CD4-positive, alpha-beta T cell treated with Interleukin-4 for 1 hour (primary cell): Measurements from ENCODE around the gene SH3PXD2B.
"Not testable (repeated sequence)": the region's sequence is repeated elsewhere in the genome, so short reads cannot be mapped to it uniquely, and the experiment has no call there.

Experiments
- DNase-seq, 2 donors: peaks; one replicate each; pipeline ENCODE4 v3.0.0-alpha.2; 2020 to 2022

Gene SH3PXD2B

DNA sequence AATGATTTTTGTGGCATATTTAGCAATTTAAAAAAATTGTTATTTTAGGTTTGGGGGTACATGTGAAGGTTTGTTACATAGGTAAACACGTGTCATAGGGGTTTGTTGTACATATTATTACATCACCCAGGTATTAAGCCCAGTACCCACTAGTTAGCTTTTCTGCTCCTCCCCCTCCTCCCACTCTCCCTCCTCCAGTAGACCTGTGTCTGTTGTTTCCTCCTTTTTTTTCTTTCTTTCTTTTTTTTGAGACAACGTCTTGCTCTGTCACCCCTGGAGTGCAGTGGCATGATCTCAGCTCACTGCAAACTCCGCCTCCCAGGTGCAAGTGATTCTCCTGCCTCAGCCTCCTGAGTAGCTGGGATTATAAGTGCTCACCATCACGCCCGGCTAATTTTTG lies 162.5 kb downstream of the SH3PXD2B start:
- not testable (repeated sequence) for DNase-seq

DNA sequence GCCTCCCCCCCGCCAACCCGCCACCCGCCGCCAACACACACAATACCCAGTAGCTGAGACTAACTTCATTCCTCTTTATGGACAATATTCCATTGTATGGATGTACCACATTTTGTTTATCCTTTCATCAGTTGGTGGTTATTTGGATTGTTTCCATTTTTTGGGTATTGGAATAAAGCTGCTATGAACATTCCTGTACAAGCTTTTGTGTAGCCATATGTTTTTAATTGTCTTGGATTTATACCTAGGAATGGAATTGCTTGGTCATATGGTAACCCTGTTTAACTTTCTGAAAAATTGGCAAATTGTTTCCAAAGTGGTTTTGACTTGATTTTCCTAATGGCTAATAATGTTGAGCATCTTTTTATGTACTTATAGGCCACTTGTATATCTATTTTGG lies 165.9 kb downstream of the SH3PXD2B start:
- DNase-seq = no peak

DNA sequence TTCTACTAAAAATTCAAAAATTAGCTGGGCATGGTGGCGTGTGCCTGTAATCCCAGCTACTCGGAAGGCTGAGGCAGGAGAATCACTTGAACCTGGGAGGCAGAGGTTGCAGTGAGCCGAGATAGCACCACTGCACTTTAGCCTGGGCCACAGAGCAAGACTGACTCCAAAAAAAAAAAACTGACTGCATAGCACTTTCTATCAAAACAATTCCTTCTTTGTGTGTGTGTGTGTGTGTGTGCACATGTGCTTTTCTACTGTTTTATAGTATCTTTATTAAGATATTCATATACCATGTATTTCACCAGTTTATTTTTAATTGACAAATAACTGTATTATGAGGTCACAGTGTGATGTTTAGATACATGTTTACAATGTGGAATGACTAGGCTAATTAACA lies 167.2 kb downstream of the SH3PXD2B start:
- not testable (repeated sequence) for DNase-seq

DNA sequence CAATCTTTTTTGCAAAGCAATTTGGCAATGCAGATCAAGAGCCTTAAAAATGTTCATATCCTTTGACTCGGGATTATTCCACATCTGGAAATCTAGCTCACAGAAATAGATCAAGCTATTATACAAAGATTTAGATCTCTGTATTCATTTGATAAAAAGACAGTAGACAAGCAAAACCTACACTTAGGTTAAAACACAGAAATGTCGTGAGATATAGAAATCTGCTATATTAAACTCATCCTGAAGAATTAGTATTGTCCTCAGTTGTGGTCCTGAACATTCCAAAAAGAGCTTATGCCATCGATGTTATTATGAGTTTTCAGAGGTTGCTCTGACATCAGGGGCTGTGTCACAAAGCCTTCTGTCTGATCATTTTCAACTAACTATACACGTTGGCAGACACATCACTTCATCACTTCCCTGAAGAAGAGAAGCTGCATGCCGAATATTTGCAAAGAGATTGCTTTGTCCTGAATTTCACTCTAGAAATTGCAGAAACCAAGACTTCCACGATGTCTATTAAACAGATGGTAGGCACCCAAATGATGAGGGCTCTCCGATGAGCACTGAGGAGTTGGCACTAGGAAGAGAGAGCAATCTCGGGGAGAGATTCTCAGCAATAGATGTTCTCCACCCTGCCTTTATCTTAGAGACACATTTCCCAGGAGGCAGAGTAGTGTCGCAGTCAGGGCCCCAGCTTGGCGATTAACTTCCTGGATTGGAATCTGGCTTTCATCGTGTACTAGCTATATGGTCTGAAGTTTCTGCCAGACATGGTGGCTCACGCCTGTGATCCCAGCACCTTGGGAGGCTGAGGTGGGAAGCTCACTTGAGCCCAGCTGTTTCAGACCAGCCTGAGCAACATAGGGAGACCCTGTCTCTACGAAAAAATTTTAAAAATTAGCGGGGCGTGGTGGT lies 168.8 kb downstream of the SH3PXD2B start:
- no peak for DNase-seq

DNA sequence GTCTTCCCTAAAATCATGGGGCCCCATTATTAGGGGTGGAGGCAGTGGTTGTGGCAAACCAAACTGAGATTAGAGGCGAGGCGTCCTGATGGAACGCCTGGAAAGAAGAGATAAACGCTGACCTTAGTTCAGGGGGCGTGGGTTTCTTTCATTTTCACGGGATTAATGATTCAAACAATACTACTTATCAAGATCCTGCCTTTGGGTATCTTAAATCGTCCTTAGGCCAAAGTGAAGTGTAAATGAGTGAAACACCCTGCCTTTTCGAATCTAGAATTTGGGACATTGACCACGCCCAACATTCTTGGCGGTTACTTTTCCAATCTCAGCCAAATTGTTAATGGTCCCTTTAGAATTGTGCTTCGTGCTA lies 169.7 kb downstream of the SH3PXD2B start:
- DNase-seq = no peak

DNA sequence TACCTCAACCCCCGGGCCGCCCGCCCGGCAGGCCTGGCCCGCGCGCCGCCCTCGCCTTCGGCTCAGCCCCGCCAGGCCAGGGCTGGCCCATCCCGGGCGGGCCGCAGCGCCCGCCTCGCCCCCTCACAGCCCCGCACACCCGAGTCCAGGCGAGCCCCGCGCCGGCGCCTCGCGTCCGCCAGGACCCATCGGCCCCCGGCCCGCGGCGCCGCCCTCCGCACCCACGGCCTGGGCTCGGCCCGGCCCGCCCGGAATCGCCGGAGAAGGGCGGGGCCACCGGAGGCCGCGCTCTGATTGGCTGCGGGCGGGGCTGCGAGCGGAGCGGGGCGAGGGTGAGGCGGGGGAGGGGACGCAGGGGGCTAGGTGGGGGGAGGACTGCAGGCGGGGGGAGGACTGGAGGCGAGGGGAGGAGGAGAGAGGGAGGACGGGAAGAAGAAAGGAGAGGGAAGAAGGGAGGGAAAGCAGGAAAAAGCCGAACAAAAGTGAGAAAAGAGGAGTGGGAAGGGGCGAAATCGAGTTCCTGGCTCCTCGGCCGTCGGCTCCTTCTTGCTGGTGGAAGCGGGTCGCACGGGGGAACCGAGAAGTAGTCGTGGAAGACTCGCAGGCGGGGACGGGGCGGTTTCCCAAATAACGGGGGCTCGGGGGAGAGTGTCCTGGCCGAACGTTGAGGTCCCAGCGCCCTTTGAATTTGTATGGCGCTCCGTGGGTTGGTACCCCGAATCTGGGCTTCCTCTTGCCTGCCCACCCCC lies 170.3 kb downstream of the SH3PXD2B start:
- peak; percentile 64 to 75 for DNase-seq

DNA sequence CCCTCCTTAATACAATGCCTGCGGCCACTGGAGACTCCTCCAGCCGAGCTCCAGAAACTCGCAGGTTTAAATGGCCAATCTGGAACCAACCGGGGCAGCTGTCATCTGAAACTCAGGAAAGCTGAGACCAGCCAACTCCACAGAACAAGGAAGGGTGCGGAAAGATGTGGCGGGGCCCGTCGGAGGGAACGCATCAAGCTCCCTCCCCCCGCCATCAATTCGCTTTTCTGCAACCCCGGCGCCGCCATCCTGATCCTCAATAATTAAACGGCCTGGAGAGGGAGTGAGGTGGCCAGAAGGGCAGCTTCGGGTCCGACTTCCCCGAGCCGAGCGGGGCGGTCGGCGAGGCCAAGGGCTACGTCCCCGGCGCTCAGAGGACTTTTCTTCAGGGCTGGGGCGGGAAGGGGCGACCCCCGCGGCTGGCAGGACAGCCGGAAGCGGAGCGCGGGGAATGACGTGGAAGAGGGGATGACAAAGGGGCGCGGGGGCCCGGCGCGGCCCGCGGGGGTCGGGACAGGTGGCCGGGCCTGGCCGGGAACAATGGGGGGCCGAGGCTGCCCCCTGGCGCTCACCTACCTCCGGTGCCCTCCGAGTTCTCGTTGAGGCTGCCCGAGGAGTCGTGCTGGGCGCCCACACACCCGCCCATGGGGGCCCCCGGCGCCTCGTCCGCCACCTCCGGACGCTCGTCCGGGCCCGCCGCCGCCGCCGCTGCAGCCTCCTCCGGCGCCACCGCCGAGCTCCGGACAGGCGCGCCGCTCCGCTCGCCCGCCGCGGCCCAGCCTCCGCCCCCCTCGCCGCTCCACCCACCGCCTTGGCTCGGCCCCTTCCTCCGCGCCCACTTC lies 171.1 kb downstream of the SH3PXD2B start, which contains the start of gene UBTD2:
TSS of gene UBTD2 (minus strand) at position 745 of the 842 bp plus-strand sequence. CDS start at position 646, 99 bp downstream.
- DNase-seq = peak; percentile 69 to 77

DNA sequence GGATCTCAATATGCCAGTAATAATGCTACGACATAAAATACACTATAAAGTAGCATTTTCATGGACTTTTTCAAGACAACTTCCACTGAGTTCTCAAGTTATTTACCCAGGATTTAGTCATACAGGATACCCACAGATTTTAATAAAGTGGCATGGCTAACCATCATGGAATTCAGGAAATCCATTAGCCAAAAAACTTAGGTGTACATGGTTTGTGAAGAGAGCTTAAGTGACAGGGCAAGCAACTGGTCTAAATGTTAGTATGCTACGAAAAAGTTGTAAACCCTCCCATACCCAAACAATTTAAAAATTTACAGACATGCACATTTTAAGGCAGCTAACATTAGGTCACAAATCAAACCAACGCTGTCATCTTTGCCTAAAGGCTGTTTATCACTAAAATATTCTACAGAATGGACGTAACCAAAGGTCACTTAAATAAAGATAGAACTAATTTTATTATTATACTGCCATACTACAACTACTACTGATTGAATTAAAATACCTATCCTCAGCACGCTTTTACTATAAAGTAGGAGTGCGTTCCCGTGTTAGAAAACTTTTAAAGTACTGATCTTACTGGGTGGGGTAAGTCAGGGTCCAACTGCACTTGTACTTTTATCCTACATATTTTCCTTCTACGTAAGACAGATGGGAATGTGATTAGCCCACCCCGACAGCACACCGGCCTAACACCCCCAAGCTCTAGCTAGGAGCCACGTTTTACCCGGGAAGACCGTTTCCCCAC lies 171.9 kb downstream of the SH3PXD2B start:
- DNase-seq = no peak

DNA sequence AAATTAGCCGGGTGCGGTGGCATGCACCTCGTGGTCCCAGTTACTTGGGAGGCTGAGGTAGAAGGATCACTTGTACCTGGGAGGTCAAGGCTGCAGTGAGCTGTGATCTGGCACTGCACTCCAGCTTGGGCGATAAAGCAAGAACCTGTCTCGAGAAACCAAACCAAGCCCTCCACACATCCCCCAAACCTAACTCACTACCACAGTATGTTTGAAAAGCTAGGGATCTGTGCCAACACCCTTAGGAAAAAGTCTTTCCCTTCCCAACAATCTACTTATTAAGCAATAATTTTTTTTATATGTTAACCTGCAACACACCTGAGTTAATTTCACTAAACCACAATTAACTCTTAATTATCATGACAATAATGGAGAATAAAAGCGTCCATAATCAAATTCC lies 173.0 kb downstream of the SH3PXD2B start:
- DNase-seq = no peak

DNA sequence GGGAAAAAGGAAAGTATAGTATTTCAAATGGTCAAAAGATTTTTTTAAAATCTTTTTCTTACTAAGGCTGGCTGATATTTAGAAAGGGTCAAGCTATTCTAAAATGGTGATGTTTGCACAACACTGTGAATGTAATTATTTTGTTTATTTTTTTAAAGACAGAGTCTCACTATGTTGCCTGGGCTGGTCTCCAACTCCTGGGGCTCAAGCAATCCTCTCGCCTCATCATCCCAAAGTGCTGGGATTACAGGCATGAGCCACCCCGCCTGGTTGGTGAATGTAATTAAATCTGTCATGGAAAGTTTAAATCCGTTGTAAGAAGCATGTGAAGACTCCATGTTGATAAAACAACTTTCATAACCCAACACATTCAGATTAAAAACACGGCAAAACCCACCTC lies 173.4 kb downstream of the SH3PXD2B start:
- no peak for DNase-seq

DNA sequence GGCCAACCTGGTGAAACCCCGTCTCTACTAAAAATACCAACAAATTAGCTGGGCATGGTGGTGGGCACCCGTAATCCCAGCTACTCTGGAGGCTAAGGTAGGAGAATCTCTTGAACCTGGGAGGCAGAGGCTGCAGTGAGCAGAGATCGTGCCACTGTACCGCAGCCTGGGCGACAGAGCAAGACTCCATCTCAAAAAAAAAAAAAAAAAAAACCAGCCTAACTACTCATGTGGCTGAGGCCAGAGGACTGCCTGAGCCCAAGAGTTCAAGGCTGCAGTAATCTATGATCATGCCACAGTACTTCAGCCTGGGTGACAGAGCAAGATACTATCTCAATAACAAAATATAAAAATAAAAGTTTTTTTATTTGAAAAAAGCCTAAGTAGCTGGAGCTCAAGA lies 174.0 kb downstream of the SH3PXD2B start:
- DNase-seq = no peak

DNA sequence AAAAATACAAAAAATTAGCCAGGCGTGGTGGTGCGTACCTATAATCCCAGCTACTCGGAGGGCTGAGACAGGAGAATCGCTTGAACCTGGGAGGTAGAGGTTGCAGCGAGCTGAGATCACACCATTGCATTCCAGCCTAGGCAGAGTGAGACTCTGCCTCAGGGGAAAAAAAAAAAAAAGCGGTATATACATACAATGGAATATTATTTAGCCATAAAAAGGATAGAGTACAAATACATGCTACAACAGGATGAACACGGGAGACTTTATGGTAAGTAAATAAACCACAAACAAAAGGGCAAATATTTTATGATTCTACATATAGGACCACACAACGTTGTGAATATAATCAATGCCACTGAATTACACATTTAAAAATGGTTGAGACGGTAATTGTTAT lies 176.0 kb downstream of the SH3PXD2B start:
- DNase-seq = no peak

DNA sequence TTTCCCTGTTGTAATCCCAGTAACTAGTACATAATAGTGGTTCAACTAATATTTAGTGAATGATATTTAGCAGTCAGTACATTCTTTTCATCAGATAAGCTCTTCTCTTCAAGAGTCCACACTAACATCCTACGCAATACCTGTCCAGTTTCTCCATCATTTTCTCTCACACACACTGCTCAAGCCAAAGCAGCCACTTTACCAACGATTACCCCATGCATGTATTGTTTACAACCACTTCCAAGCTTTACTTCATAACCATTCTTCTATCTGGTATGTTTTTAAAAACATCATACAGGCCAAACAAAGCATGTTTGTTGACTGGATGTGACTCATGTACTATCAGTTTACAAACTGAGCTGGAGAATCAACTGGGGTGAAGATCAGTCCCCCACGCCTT lies 178.1 kb downstream of the SH3PXD2B start:
- DNase-seq = no peak
